GM19025 (cell line): ENCODE measurements around the gene PPP1R12C.
"Not testable (repeated sequence)": the region's sequence is repeated elsewhere in the genome, so short reads cannot be mapped to it uniquely, and the experiment has no call there.

Source experiments
- ATAC-seq: cut with Tn5 transposase; IDR thresholded peaks from one replicate; pipeline ENCODE4 v1.9.1; 2021; ENCODE audit warnings: mild to moderate bottlenecking, low read depth, moderate library complexity; ENCODE audit not compliant: unreplicated experiment

The PPP1R12C gene

DNA sequence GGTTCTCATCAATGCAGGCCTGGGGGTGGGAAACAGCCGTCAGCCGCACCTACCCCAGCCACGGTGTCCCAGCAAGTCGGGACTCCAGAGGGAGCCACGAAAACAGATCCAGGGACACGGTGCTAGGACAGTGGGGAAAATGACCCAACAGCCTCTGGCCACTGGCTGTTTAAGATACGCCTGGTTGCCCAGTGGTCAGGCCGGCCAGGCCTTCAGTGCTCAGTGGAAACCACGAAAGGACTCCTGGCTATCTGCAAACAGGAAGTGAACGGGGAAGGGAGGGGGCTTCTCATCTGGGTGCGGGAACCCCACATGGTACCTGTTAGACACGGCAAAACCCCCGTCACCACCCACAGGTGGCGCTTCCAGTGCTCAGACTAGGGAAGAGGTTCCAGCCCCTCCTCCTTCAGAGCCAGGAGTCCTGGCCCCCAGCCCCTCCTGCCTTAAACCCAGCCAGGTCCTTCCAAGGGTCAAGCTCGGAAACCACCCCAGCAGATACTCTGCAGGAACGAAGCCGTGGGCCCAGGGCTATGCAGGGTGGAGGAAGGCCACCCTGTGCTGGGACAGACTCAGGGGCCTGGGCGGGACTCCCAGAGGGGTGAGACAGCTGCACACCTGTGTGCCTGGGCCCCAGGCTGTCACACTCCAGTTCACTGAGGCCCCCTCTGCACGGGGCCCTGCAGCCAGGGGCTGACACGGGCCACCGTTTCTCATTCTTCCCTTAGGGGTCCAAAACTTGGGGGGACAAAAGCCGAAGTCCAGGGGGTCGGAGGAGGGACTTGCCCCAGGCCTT is 4.5 kb downstream of the PPP1R12C start:
- ATAC-seq, result no peak

DNA sequence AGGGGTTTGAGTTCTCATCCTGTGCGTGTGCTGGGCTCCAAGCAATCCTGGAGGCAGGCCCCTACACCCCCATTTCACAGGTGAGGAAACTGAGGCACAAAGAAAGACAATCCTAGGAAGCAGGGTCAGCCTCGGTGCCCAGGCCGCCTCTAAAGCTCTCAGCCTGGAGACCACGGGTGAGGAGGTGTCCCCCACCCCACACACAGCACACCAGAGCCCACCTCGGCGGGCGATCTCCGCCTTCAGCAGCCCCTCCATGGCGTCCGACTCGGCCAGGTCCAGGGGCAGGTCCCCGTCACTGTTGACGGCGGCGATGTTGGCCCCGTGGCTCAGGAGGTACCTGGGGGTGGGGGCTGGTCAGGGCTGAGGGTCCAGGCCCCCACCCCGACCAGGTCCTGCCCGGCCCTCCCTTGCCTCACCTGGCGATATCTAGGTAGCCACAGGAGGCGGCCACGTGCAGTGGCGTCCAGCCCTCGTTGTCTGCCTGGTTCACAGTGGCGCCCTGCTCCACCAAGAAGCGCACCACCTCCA is 5.1 kb downstream of the PPP1R12C start:
- ATAC-seq, result no peak

GRCh38 chr19:55111238-55111831 is 6.1 kb downstream of the PPP1R12C start:
- no peak for ATAC-seq

- ATAC-seq, result no peak
Measured at GRCh38 chr19:55109527-55110291, 7.7 kb downstream of the PPP1R12C start.

DNA sequence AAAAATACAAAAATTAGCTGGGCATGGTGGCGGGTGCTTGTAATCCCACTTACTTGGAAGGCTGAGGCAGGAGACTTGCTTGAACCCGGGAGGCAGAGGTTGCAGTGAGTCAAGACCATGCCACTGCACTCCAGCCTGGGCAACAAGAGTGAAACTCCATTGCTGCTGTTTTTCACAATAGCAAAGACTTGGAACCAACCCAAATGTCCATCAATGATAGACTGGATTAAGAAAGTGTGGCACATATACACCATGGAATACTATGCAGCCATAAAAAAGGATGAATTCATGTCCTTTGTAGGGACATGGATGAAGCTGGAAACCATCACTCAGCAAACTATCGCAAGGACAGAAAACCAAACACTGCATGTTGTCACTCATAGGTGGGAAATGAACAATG is 10.2 kb downstream of the PPP1R12C start:
- not testable (repeated sequence) for ATAC-seq

DNA sequence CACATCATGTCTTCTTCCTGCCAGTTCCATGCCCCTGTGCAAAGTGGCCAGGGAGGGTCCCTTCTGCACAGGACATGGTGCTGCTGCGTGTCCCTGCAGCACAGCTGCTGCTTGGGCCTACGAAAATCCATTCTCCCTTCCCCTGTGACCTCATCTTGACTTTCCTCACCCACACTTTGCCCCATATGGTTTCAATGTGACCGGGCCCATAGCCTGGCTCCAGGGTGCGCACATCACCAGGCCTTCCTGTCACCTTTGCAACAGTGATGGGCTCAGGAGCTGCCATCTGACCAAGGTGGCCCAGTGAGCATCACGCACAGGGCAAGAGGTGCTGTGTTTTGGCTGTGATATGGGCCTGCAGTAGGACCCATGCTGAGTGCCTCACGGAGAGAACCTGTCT is 10.8 kb downstream of the PPP1R12C start:
- ATAC-seq, result no peak

- ATAC-seq, result no peak
Measured at GRCh38 chr19:55105237-55105636, 12.2 kb downstream of the PPP1R12C start.

GRCh38 chr19:55103190-55103589 is 14.2 kb downstream of the PPP1R12C start:
- no peak for ATAC-seq

GRCh38 chr19:55101261-55101660 is 16.2 kb downstream of the PPP1R12C start:
- no peak for ATAC-seq

DNA sequence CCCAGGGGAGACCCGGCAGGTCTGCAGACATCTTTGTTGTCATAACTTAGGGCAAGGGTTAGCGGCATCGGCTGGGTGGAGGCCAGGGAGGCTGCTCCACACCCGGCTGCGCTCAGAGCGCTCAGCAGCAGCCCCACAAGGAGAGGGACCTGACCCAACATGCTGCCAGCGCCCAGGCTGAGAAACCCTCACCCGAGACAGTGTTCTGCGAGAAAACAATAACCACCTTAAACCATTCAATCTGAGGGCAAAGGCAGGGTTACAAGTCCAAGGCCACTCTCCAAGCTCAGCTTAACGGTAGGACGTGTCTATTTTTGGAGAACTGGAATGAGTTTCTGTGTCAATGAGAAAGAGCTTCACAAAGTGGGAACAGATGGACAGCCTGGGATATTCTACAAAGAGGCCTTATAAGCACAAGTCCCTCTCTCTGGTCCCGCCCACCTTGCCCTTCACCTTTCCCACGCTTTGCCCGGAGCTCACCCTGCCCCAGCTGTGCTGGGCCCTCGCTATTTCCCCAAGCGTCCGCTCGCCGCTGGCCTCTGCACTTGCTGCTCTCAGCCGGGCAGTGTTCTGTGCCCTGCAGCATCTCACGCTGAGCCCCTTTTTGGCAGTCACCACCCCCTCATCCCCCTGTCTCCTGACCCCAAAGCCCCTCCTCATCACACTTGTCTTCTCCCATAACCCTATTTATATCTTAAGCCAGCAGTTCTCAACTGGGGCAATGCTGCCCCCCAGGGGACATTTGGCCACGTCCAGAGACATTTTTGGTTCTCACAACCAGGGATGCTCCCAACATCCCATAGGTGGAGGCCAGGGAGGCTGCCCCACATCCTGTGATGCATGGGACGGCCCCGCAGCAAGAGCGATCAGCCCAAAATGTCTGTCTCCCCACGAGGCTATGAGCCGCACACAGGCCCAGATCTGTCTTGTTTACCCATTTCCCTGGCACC is 17.6 kb downstream of the PPP1R12C start:
- ATAC-seq, result no peak

DNA sequence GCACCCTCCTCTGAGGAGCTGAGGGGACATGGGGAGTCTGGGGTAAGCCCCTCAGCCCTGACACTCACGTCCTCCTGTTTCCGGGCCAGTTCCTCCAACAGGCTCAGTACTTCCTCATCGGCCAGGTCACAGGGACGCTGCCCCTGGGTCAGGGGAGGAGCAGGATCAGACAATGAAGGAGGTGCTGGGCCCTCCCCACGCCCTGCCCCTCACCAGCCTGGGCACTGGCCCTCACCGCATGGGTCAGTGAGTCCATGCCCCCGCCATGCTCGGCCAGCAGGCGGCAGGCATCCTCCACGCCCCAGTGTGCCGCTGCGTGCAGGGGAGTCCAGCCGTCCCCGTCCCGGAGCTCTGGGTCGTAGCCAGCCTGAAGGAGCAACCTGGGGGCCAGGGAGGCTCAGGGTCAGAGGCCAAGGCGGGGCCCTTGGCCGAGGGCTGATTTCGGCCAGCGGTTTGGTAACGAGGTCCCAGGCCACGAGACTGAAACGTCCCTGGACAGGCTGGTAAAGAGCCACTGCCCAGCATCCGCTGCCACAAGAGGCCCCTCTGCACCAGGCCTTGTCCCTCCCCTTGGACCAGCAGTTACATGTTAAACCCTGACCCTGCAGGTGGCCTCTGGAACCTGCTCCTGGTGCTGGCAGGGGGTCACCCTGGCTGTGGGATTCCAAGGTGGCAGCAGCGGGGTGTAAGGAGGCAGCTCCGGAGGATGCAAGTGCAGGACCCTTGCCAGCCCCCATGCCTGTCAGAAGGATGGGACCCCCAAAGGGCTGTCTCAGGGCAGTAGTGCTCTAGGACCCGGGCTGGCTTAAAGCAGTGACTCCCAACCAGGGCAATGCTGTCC is 18.5 kb downstream of the PPP1R12C start:
- no peak for ATAC-seq

- ATAC-seq, result no peak
Measured at GRCh38 chr19:55097864-55098715, 19.3 kb downstream of the PPP1R12C start.

DNA sequence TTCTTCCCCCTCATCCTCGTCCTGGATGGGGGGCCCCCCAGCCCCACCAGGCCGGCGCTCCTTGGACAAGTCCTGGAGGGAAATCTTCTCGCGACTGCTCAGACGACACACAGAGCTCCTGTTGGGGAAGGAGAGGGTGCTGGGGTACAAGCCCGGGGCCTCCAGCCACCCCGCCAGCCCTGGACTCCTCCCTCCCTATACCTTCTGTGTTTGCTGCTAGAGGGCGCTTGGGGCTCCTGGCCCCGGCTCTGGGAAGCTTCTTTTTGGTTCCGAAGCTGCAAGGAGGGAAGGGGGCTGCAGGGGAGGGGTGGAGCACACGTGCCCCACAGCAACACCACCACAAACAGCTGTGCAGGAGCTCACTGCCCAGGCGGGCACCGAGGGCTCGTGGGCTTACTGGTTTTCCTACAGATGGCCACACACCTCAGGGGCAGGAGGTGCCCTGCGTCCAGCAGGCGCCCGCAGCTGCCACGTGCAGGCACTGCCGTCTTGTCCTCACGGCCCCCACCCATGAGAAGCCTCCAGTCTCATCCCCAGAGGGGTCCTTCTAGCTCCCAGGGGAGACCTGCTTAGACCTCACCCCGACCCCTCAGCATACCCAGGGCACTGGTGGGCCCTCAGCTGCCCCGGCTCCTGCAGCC is 21.3 kb downstream of the PPP1R12C start:
- no peak for ATAC-seq

DNA sequence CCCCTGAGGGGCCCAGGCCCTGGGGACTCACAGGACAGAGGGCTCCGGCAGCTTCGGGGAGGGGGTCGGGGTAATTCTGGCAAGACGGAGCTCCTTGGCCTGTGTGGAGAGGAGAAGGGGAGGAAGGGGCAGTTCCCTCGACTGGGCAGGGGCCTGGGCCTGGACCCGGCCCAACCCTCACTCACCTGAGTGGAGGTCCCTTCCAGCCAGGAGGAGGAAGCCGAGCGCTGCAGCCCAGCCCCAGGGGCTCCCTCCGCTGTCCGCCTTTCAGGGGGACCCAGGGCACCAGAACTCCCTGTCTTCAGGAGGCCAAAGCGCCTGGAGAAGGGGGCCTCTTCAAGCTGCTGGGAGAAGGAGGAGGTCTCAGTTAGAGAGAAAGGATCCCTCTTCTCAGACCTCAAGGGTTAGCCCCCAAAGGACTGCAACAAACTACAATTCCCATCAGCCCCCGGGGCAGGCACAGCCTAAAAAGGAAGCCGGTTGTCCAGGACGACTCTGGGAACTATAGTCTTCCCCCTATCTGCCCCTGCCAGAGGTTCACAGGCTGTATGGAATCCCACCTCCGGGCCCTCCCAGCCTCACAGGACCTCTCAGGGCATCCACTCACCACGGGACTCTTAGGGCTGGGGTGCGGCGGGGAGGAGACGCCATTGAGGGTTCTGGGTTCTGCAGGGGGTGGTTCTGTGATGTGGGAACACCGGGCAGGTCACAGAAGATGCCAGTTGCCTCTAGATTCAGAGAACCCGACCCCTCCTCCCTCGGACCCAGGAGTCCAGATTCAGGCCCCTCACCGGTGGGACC is 22.0 kb downstream of the PPP1R12C start:
- ATAC-seq, result no peak

GRCh38 chr19:55094456-55095259 is 22.8 kb downstream of the PPP1R12C start:
- no peak for ATAC-seq
